GM12873 (cell line): ENCODE results near the gene GBF1.

Experiments
- CTCF ChIP-seq: IDR thresholded peaks from 2 replicates; pipeline ENCODE4 v1.5.1; 2012; ENCODE audit warnings: low read depth, mild to moderate bottlenecking, moderate library complexity, low read length, control low read depth; ENCODE audit not compliant: insufficient read depth; ENCODE audit errors: missing control alignments

GBF1 gene

GRCh38 chr10:102285133-102285532 lies 39.8 kb downstream of the GBF1 start:
- no peak for TF ChIP-seq CTCF

GRCh38 chr10:102286216-102286615 lies 40.9 kb downstream of the GBF1 start:
- TF ChIP-seq CTCF, result no peak

GRCh38 chr10:102287538-102287937 lies 42.2 kb downstream of the GBF1 start:
- no peak for TF ChIP-seq CTCF

- no peak for TF ChIP-seq CTCF
Measured at GRCh38 chr10:102287991-102288390, 42.7 kb downstream of the GBF1 start.

GRCh38 chr10:102289356-102289755 lies 44.0 kb downstream of the GBF1 start:
- no peak for TF ChIP-seq CTCF

- no peak for TF ChIP-seq CTCF
Measured at GRCh38 chr10:102289840-102290239, 44.5 kb downstream of the GBF1 start.

GRCh38 chr10:102291221-102291905 lies 46.0 kb downstream of the GBF1 start:
- no peak for TF ChIP-seq CTCF
